Progenitor cell of endocrine pancreas (in vitro differentiated cells): Measurements from ENCODE around the gene P4HA1. TPM values are rescaled to one million over a fixed set of nuclear protein-coding genes. Genes with fewer than 3 reads are reported as not detected.

Source experiments
- DNase-seq: peaks from one replicate; pipeline ENCODE4 v3.0.0; 2021; ENCODE audit warnings: low spot score; ENCODE audit not compliant: unreplicated experiment
- H3K27ac Mint-ChIP-seq: 2 replicates; pipeline ENCODE4 v1.8.0; 2021; ENCODE audit warnings: mild to moderate bottlenecking, moderate library complexity, mixed read lengths
- H3K27me3 Mint-ChIP-seq: 2 replicates; pipeline ENCODE4 v1.8.0; 2021; ENCODE audit warnings: mixed read lengths
- H3K36me3 Mint-ChIP-seq: 2 replicates; pipeline ENCODE4 v1.8.0; 2022; ENCODE audit warnings: mixed read lengths; ENCODE audit not compliant: insufficient read depth
- H3K4me1 Mint-ChIP-seq: 2 replicates; pipeline ENCODE4 v1.8.0; 2021; ENCODE audit warnings: low read depth, mixed read lengths
- H3K4me3 Mint-ChIP-seq: 2 replicates; pipeline ENCODE4 v1.8.0; 2021; ENCODE audit warnings: low read depth, mild to moderate bottlenecking, moderate library complexity, mixed read lengths
- H3K9me3 Mint-ChIP-seq: 2 replicates; pipeline ENCODE4 v1.8.0; 2021; ENCODE audit warnings: low read depth, mixed read lengths
- CTCF ChIP-seq: fragments of 200-600 bp; sonication (generic); IDR thresholded peaks from one replicate; pipeline ENCODE4 v1.5.0; 2021; ENCODE audit warnings: antibody characterized with exemption, mild to moderate bottlenecking; ENCODE audit not compliant: unreplicated experiment
- total RNA-seq: library from RNA; stranded (reverse); gene quantifications from 2 replicates; pipeline ENCODE4 v1.2.1, GENCODE V29; 2021

P4HA1 gene
- total RNA-seq, 1 donor from 2014 or later = 25.4 TPM

DNA sequence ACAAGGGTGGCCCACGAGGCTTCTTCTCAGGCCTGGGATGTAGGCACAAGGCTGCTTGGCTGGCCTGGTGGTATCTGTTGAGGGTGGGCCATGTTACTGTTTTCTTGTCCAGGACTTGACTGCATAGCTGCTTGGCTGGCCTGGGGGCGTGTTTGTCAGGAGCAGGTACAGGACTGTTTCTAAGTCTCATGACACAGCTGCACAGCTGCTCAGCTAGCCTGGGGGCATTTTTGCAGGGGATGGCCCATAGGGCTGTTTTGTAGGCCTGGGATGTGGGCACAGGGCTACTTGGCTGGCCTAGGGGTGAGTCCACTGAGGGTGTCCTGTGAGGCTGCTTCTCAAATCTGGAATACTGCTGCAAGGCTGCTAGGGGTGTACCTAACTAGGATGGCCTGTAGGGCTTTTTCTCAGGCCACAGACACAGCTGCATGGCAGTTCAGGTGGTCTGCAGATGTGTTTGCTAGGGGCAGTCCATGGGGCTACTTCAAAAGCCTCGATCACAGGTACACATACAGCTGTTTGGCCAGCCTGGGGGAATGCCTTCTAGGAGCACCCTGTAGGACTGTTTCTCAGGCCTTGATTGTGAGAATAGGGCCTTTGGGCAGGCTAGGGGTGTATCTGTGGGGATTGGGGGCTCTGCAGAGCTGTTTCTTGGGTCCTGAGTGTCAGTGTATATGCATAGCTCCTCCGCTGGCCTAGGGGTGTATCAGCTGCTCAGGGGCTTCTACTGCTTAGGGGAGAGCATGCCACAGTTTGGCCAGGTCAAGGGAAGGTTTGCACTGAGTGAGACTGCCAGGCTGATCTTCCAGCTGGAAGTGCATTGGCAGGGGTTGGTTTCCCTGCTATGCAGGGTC lies 115.4 kb downstream of the P4HA1 start:
- Mint-ChIP-seq H3K4me1 (no peaks in the 10 kb centered on the region), H3K9me3 (peaks cover 45% of the 10 kb centered on the region), H3K27me3 (no peaks in the 10 kb centered on the region), H3K36me3 (peaks cover 11% of the 10 kb centered on the region), H3K27ac (no peak overlapping the region), H3K4me3 (no peak overlapping the region)
- DNase-seq = no peak
- no peak for TF ChIP-seq CTCF

GRCh38 chr10:72980348-72980747 lies 116.3 kb downstream of the P4HA1 start:
- H3K4me3 Mint-ChIP-seq = no peak overlapping the region
- no peaks in the 10 kb centered on the region for H3K27me3 Mint-ChIP-seq
- H3K9me3 Mint-ChIP-seq = peaks cover 52% of the 10 kb centered on the region
- no peak for TF ChIP-seq CTCF
- no peak overlapping the region for H3K27ac Mint-ChIP-seq
- H3K4me1 Mint-ChIP-seq = no peaks in the 10 kb centered on the region
- H3K36me3 Mint-ChIP-seq = peaks cover 11% of the 10 kb centered on the region
- no peak for DNase-seq

GRCh38 chr10:72979709-72980108 lies 117.0 kb downstream of the P4HA1 start:
- no peak for DNase-seq
- peaks cover 11% of the 10 kb centered on the region for H3K36me3 Mint-ChIP-seq
- H3K27me3 Mint-ChIP-seq = no peaks in the 10 kb centered on the region
- H3K9me3 Mint-ChIP-seq = peaks cover 58% of the 10 kb centered on the region
- H3K4me3 Mint-ChIP-seq = no peak overlapping the region
- H3K27ac Mint-ChIP-seq = no peak overlapping the region
- TF ChIP-seq CTCF = no peak
- no peaks in the 10 kb centered on the region for H3K4me1 Mint-ChIP-seq

GRCh38 chr10:72976886-72977285 lies 119.8 kb downstream of the P4HA1 start:
- H3K4me3 Mint-ChIP-seq = no peak overlapping the region
- no peaks in the 10 kb centered on the region for H3K27me3 Mint-ChIP-seq
- H3K4me1 Mint-ChIP-seq = no peaks in the 10 kb centered on the region
- peaks cover 50% of the 10 kb centered on the region for H3K9me3 Mint-ChIP-seq
- no peak overlapping the region for H3K27ac Mint-ChIP-seq
- DNase-seq = no peak
- no peak for TF ChIP-seq CTCF
- H3K36me3 Mint-ChIP-seq = peaks cover 10% of the 10 kb centered on the region

Other genes with a start within 250 kb of the P4HA1 start
- gene OIT3, start 203.1 kb downstream of the P4HA1 start, total RNA-seq = 1.1 TPM in 2 replicates
- 3.8 and 4.0 TPM in 2 replicates for gene PLA2G12B, start 142.1 kb downstream of the P4HA1 start, total RNA-seq
- gene NUDT13, start 13.6 kb upstream of the P4HA1 start, total RNA-seq = 3.7 and 3.8 TPM in 2 replicates
- 28.8 and 29.7 TPM in 2 replicates for gene ECD, start 71.1 kb upstream of the P4HA1 start, total RNA-seq
- gene FAM149B1, start 71.3 kb upstream of the P4HA1 start, total RNA-seq = 35.3 and 35.9 TPM in 2 replicates
- gene DNAJC9, start 150.4 kb upstream of the P4HA1 start, total RNA-seq = 46.8 and 47.1 TPM in 2 replicates
- 84.7 and 86.3 TPM in 2 replicates for gene MRPS16, start 155.8 kb upstream of the P4HA1 start, total RNA-seq